Activated naive CD4-positive, alpha-beta T cell treated with anti-CD3 and anti-CD28 coated beads, Interleukin-2, amount 10 ng/mL, durations not matched to agents 7 days and 5 days (primary cell): ENCODE results near the gene NXPH3.
A peak's percentile ranks its signal among the peaks of the same experiment; 100 is the strongest.
"Not testable (repeated sequence)": the region's sequence is repeated elsewhere in the genome, so short reads cannot be mapped to it uniquely, and the experiment has no call there.

Experiments
- CTCF ChIA-PET: fragments of 350-600 bp; sonication (Branson Sonifier 250); formaldehyde crosslinking; loops from one replicate; lab custom pipeline; 2021; ENCODE audit warnings: antibody characterized with exemption; lab: Charles Lee
- DNase-seq: peaks from one replicate; pipeline ENCODE4 v3.0.0-alpha.2; 2020
- H3K27ac Mint-ChIP-seq: one replicate; pipeline ENCODE4 v1.8.0; 2021; ENCODE audit warnings: mild to moderate bottlenecking, moderate library complexity, mixed read lengths
- H3K27me3 Mint-ChIP-seq: one replicate; pipeline ENCODE4 v1.8.0; 2021; ENCODE audit warnings: mild to moderate bottlenecking, mixed read lengths
- H3K36me3 Mint-ChIP-seq: one replicate; pipeline ENCODE4 v1.8.0; 2021; ENCODE audit warnings: mixed read lengths
- H3K4me1 Mint-ChIP-seq: one replicate; pipeline ENCODE4 v1.8.0; 2021; ENCODE audit warnings: mixed read lengths
- H3K4me3 Mint-ChIP-seq: one replicate; pipeline ENCODE4 v1.8.0; 2021; ENCODE audit warnings: mild to moderate bottlenecking, moderate library complexity, mixed read lengths
- H3K9me3 Mint-ChIP-seq: one replicate; pipeline ENCODE4 v1.8.0; 2021; ENCODE audit warnings: mixed read lengths

NXPH3 gene

DNA sequence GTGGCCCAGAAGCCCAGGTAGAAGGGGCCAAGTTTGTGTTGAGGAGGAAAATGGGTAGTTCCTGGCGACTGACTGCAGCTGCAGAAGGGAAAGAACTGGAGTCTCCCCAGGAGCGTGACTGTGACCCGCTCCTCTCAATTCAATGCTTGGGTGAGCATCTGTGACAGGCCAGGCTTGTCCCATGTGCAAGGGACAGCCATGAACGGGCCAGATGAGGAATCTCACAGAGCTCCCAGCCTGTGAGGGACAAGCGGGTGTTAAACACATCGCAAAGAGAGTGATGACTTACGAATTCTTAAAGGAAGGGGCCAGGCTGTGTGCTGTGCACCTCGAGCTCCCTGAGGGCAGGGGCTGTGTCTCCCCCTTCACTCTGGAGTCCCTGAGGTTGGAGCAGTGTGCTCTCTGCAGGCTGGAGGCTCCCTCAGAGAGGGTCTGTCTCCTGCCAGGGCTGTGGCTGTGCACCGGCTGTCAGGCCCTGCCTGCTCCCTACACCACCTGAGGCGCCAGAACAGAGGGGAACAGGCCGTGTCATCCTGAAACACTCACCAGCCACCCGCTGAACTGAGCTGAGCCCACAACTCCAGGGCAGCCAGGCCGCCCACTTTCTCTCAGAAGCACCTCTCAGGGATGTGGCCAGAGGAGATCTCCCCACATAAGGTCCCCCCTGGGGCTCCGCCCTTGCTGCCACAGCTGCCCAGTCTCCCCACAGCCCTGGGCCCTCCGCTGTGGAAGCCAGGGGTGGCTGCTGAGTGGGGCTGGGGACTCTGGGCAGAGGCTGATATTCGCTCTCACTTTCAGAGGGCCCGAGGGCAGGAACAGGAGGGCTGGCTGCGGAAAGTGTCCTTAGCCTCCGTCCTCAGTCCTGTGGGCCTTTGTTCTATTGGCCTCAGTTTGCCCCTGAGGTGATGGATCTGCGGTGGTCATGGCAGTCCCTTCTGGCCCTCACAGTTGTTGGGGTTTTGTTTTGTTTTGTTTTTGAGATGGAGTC is 25.7 kb upstream of the NXPH3 start:
- no peak for DNase-seq
- H3K9me3 Mint-ChIP-seq: no peaks in the 10 kb centered on the region
- H3K36me3 Mint-ChIP-seq: no peaks in the 10 kb centered on the region
- CTCF ChIA-PET: no interaction called here
- H3K27ac Mint-ChIP-seq: no peak overlapping the region
- no peaks in the 10 kb centered on the region for H3K4me1 Mint-ChIP-seq
- H3K4me3 Mint-ChIP-seq: no peak overlapping the region
- peaks cover 12% of the 10 kb centered on the region for H3K27me3 Mint-ChIP-seq

DNA sequence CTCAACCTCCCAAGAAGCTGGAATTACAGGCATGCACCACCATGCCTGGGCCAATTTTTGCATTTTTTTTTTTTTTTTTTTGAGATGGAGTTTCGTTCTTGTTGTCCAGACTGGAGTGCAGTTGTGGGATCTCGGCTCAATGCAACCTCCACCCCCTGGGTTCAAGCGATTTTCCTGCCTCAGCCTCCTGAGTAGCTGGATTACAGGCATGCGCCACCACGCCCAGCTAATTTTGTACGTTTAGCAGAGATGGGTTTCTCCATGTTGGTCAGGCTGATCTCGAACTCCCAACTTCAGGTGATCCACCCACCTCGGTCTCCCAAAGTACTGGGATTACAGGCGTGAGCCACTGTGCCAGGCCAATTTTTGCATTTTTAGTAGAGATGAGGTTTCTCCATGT is 24.9 kb upstream of the NXPH3 start:
- DNase-seq, H3K4me1 Mint-ChIP-seq, H3K9me3 Mint-ChIP-seq, H3K4me3 Mint-ChIP-seq, CTCF ChIA-PET, H3K27ac Mint-ChIP-seq, H3K36me3 Mint-ChIP-seq: not testable (repeated sequence)
- H3K27me3 Mint-ChIP-seq: peaks cover 12% of the 10 kb centered on the region

DNA sequence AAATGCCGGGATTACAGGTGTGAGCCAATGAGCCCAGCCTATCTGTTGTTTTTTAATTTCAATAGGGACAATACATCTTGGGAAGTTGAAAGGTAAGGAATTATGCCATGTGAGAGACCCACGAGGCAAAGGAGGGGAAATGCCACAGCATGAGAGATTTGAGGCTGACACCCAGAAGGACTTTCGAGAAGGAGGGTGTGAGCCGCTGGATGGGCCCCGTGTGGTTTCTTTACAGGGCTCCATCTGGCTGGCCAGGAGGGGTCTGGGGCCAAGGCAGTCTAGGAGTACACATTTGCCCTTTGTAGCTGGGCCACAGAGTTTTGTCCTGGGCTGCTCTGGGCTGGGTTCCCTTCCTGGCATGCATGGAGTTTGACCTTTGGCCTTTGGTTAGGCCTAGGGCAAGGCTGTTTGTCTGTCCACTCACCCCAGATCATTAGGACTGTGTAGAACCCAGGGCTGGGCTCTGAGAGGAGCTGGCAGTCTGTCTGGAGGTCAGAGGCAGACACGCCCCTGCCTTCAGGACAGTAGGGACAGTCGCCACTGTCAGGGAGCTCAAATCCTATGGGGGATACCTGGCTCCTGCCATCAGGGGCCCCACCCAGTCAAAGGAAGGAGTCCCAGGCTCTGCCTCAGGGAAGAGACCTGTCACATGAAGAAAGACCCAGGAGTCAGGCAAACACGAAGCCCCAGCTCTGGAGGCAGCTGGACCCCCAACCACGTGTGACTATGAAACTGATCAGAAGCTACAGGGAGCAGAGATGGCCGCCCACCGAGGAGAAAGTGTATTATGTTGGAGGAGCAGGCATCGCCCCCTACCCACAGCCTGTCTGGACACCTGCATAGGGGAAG is 24.2 kb upstream of the NXPH3 start:
- peaks cover 17% of the 10 kb centered on the region for H3K27me3 Mint-ChIP-seq
- no peak overlapping the region for H3K4me3 Mint-ChIP-seq
- DNase-seq: no peak
- H3K4me1 Mint-ChIP-seq: no peaks in the 10 kb centered on the region
- no peak overlapping the region for H3K27ac Mint-ChIP-seq
- H3K36me3 Mint-ChIP-seq: no peaks in the 10 kb centered on the region
- H3K9me3 Mint-ChIP-seq: no peaks in the 10 kb centered on the region
- CTCF ChIA-PET: no interaction called here

DNA sequence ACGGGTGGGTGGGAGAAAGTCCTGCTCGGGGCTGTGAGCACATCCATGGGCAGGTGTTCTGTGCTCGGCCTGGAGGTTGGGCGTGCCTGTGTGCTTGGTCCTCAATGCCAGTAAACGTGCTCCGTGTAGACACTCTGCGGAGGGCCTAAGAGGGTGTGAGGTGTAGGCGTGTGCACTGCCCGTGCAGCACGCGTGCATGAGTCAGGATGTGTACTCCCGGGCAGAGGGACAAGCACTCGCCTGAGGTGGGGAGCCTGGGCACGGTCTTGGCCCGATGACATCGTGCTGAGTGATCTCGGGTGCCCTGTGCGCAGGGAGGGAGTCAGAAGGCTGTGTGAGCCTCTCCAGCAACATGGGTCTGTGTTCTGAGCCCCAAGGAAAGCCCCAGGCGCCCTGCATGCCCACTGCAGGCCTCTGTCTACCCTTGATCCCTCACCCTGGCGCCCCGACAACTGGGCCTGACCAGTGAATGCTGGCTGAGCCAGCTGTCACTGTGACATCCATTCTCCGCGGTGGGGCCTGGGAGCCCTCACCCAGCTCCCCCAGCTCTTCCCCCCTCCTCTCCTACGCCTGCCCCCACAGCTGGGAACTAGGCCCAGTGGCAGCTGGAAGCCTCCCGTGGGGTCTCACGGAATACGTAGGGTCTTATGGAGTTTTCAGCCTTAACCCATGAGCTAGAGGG is 23.5 kb upstream of the NXPH3 start:
- no peak overlapping the region for H3K27ac Mint-ChIP-seq
- H3K4me3 Mint-ChIP-seq: no peak overlapping the region
- CTCF ChIA-PET: no interaction called here
- no peak for DNase-seq
- H3K9me3 Mint-ChIP-seq: no peaks in the 10 kb centered on the region
- no peaks in the 10 kb centered on the region for H3K36me3 Mint-ChIP-seq
- H3K4me1 Mint-ChIP-seq: no peaks in the 10 kb centered on the region
- H3K27me3 Mint-ChIP-seq: peaks cover 19% of the 10 kb centered on the region

DNA sequence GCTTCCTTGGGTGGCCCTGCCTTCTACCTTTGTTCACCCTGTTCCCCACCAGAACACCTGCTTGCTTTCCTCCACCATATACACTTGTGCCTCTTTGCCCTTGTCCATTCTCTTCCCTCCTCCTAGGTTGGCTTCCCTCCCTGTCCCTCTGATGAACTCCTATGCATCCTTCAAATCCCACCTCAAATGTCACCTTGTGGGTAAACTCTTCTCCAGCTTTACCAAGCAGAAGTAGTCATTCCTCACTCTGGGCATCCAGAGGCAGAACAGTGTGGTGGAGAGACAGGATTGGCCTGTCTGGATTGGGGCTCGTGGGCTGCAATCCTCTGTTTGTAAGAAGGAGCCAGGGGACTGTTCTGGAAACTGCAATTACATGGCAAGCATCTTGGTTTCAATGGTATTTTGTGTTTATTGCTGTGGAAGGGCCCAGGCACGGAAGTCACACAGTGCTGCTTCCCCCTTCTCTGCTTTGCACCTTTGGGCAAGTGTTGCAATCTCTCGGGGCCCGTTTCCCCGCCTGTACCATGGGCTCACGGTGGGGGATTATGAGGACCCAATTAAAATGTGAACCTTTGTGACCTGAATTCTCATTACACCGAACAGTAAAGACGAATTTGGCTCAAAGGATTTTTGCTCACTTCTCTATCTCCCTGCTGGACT is 21.9 kb upstream of the NXPH3 start:
- Mint-ChIP-seq H3K27ac (no peak overlapping the region), H3K9me3 (no peaks in the 10 kb centered on the region), H3K4me1 (no peaks in the 10 kb centered on the region), H3K27me3 (peaks cover 17% of the 10 kb centered on the region), H3K36me3 (no peaks in the 10 kb centered on the region), H3K4me3 (no peak overlapping the region)
- DNase-seq: no peak
- CTCF ChIA-PET: interaction anchor here (1.5 to 4.2 kb wide), 2 partner anchors 57 to 146 kb away, joined by 4 to 40 read pairs; partner anchors contain the start of gene NGFR

DNA sequence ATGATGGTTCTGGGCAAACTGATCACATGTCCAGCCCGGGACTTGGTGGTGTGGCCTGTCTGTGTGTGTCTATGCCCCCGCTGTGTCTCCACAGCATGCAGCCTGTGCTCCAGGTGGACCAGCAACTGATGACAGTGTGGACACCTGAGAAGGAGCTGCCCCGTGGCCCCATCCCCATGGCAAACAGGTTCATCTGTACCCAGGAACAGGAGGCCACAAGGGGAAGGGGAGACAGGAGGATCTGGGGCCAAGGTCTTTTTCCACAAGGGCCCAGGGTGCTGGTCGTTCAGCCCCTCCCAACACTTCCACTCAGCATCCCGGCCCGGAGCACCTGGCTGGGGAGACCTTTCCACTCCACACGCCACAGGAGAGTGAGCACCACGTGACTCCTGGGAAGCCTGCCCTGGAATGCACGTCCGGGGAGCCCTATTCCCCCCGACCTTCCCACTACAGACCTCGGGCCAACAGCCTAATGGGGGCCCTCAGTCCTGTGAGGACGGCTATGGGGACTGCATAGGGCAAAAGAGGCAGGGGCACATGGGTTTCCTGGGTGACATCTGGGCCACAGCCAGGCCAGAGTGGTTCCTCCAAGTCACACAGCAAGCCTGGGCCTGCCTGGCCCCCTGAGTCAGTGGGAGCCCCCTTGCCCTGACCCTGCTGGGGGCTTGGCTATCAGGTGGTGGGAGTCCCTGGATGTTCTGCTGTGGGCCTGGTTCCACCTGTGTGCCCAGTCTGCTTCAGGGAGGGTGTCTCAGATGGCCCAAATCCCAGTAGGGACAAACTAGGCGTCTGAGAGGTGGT is 20.8 kb upstream of the NXPH3 start:
- DNase-seq: no peak
- H3K27me3 Mint-ChIP-seq: peaks cover 11% of the 10 kb centered on the region
- CTCF ChIA-PET: interaction anchor here (0.8 to 4.8 kb wide), 13 partner anchors 8 to 264 kb away, joined by 3 to 117 read pairs (median 14); partner anchors contain the start of genes NGFR and PHB1
- H3K4me1 Mint-ChIP-seq: no peaks in the 10 kb centered on the region
- no peaks in the 10 kb centered on the region for H3K9me3 Mint-ChIP-seq
- H3K4me3 Mint-ChIP-seq: no peak overlapping the region
- no peak overlapping the region for H3K27ac Mint-ChIP-seq
- H3K36me3 Mint-ChIP-seq: no peaks in the 10 kb centered on the region

DNA sequence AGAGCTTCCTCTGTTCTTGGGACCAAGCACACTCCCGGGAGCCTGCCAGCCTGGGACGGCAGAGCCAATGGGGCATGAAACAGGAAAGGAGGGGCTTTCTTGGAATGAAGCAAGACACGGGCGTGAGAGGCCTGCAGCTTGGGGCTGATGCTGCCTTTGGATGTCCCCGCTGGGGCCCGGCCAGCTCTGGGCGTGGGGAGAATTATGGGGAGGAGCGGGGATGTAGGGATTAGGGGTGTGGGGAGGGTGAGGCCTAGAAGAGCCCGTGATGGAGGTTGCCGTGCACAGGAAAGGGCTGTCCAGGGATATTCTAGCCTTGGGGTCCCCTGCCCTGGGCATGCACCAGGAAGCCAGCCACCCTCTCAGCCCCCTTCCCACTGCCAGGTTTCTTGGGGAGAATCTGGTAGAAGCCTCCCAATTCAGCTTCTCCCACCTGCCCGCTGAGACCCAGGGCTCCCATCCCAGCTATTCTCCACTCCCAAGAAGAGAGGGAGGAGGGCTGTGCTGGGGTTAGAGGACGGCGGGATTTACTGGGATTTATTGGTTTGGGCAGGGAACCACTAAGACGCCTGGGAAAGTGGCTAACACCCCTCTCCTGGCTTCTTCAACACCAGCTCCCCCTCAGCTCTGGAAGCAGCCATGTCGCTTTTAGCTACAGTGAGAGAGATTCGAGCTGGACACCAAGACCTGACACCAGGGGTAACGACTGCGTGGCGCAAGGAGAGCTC is 20.0 kb upstream of the NXPH3 start:
- Mint-ChIP-seq H3K4me3 (no peak overlapping the region), H3K36me3 (no peaks in the 10 kb centered on the region), H3K9me3 (no peaks in the 10 kb centered on the region), H3K27ac (no peak overlapping the region), H3K4me1 (no peaks in the 10 kb centered on the region), H3K27me3 (peaks cover 12% of the 10 kb centered on the region)
- CTCF ChIA-PET: interaction anchor here (0.6 to 4.8 kb wide), 29 partner anchors 9 to 471 kb away, joined by 3 to 117 read pairs (median 4); partner anchors contain the start of genes NGFR and PHB1
- no peak for DNase-seq

DNA sequence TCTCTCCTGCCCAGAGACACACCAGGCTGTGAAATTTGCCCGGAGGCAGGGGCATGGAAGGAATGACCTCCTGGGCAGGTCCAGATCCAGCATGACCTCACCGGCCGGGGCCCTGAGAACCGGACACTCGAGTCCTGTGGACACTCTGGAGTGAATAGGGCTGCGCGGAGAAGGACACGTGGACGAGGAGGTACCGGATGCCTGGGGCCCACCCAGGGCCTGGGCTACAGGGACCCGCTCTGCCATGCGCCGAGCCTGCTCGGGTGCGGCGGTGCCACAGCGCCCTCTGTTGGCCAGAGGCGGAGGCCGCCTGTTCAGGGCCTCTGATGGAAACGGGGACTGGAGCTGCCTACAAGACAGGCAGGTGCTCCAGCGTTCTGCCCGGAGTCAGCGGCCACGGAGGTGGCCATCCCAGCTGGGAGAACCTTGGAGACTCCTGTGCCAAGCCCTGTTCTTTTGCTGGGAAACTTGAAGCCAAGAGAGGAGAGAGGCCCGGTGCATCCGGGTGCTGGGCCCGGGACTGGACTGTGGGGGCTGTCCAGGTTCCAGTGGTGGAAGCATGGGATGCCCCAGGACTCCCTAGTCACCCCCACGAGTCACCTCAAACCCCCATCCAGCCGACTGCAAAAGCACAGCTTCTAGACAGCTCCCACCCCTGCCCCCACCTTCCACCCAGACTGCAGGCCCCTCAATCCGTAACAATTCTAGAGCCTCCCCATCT is 19.3 kb upstream of the NXPH3 start:
- H3K27ac Mint-ChIP-seq: no peak overlapping the region
- H3K9me3 Mint-ChIP-seq: no peaks in the 10 kb centered on the region
- H3K4me3 Mint-ChIP-seq: no peak overlapping the region
- CTCF ChIA-PET: interaction anchor here (0.6 to 4.8 kb wide), 53 partner anchors 9 to 524 kb away, joined by 3 to 117 read pairs (median 4); partner anchors contain the start of genes NGFR, PHB1 and TAC4
- H3K4me1 Mint-ChIP-seq: no peaks in the 10 kb centered on the region
- DNase-seq: peak; percentile 87
- H3K36me3 Mint-ChIP-seq: no peaks in the 10 kb centered on the region
- H3K27me3 Mint-ChIP-seq: peaks cover 17% of the 10 kb centered on the region

DNA sequence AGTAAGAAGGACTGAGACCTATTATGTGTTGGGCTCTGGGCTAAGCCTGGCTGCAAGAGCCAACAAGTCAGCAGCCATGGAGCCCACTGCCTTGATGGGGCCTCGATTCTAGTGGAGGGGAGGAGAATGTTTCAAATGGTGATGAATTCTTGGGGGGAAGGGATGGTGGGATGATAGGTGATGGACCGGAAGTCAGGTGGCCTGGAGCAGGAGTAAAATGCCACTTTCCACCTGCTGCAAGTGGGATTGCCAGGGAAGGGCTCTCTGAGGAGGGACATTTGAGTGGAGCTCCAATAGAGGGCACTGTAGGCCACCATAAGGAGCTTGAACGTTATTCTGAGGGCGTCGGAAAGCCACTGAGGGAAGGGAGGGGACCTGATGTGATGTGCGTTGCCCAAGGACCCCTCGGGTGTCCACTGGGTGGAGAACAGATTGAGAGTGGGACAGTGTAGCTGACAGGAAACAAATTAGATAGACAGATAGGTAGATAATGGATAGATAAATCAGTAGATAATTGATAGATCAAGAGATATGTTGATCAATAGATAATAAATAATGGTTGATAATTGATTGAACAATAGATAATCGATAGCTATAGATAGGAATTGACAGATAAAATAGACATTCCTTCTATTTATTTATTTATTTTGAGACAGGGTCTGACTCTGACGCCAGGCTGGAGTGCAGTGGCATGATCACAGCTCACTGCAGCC is 18.2 kb upstream of the NXPH3 start:
- CTCF ChIA-PET: interaction anchor here (0.5 to 4.8 kb wide), 40 partner anchors 9 to 528 kb away, joined by 3 to 117 read pairs (median 4); partner anchors contain the start of genes NGFR, NXPH3, PHB1 and TAC4
- Mint-ChIP-seq H3K9me3 (no peaks in the 10 kb centered on the region), H3K4me3 (no peak overlapping the region), H3K4me1 (no peaks in the 10 kb centered on the region), H3K27me3 (peaks cover 22% of the 10 kb centered on the region), H3K36me3 (no peaks in the 10 kb centered on the region), H3K27ac (no peak overlapping the region)
- peak; percentile 59 for DNase-seq

DNA sequence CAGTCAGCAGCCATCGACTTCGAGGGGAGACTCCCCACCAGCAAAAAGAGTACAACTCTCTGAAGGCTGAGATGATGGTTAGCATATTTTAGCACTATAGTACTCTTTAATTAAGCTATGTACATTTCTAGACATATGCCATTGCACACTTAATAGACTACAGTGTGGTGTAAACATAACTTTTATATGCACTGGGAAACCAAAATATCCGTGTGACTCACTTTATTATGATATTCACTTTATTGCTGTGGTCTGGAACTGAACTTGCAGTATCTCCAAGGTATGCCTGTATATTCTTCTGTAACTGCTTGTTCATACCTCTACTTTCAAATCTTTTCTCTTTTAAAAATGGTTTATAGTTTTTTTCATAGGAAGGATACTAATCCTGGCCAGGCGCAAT is 11.0 kb upstream of the NXPH3 start:
- peaks cover 17% of the 10 kb centered on the region for H3K4me1 Mint-ChIP-seq
- no peak overlapping the region for H3K27ac Mint-ChIP-seq
- no peak overlapping the region for H3K4me3 Mint-ChIP-seq
- CTCF ChIA-PET: interaction anchor here (1.2 to 13.9 kb wide), 2 partner anchors 140 to 434 kb away, joined by 3 to 377 read pairs; partner anchors contain the start of gene SLC35B1
- H3K9me3 Mint-ChIP-seq: no peaks in the 10 kb centered on the region
- H3K27me3 Mint-ChIP-seq: peaks cover 52% of the 10 kb centered on the region
- DNase-seq: no peak
- H3K36me3 Mint-ChIP-seq: no peaks in the 10 kb centered on the region

DNA sequence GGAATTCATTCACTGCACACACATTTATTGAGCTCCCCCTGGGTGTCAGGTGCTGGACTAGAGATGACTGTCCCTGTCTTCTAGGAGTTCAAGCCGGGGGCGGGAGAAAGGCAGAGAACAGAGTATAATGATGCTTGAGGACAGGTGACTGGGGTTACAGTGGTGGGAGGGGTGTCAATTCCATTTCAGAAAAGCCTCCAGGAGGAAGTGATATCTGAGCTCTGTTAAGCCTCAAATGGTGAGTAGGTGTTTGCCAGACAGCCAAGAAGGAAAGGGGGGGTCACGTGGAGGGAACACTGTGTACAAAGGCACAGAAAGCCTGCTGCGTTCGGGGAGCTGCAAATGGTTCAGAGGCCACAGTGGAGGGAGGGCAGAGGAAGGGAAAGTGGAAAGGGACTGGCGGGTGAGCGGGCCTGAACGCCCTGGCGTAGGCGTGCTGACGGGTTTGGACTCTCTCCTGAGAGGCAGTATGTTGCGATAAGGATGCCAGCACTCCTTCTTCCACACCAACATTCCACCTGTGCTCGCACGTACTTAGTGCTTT is 9.7 kb upstream of the NXPH3 start:
- peaks cover 24% of the 10 kb centered on the region for H3K4me1 Mint-ChIP-seq
- H3K36me3 Mint-ChIP-seq: no peaks in the 10 kb centered on the region
- peaks cover 59% of the 10 kb centered on the region for H3K27me3 Mint-ChIP-seq
- no peak overlapping the region for H3K27ac Mint-ChIP-seq
- H3K4me3 Mint-ChIP-seq: no peak overlapping the region
- H3K9me3 Mint-ChIP-seq: no peaks in the 10 kb centered on the region
- CTCF ChIA-PET: interaction anchor here (1.0 to 13.9 kb wide), 4 partner anchors 8 to 280 kb away, joined by 3 to 377 read pairs (median 22); partner anchors contain the start of gene SLC35B1
- DNase-seq: no peak
